Measurements from ENCODE around the gene FAM174C.
A peak's percentile ranks its signal among the peaks of the same experiment; 100 is the strongest.

Gene FAM174C

DNA sequence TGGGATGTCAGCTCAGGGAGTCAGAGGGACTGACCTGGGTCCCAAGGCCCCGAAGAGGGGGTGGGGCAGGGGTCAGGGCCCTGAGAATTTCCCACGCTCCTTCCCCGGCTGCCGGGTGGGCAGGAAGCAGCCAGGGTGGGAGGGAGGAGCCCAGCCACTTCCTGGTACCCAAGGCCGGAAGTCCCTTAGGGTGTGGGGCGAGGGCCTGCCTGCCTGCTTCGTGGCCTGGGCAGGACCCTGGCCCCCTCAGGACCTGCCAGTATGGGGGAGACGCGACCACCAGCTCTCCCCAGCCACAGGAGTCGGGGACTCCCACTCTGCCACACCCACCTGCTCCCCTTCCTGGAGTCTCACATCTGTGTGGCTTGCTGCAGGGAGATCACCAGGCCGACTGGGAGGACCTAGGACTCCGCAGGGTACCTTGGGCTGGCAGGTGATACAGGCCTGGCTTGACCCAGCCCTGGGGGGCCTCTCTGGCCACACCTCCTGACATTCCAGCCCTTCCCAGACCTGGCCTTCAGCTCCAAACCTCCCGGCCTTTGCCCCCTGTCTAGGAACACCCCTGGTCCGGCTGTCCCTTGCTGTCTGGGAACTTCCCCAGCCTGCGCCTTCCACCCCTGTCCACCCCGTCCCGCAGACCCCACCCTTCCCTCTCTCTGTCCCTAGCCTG lies 16.0 kb upstream of the FAM174C start:
- H3K4me3 ChIP-seq (ENCODE audit: control insufficient read depth, low read depth, low read length): no peak overlapping the region
- no peak for TF ChIP-seq CTCF (IDR thresholded peaks at IDR 0.05; ENCODE audit: control insufficient read depth, insufficient read depth, low read depth, low read length, missing control alignments)
- no peak for DNase-seq (ENCODE audit: low read depth)

DNA sequence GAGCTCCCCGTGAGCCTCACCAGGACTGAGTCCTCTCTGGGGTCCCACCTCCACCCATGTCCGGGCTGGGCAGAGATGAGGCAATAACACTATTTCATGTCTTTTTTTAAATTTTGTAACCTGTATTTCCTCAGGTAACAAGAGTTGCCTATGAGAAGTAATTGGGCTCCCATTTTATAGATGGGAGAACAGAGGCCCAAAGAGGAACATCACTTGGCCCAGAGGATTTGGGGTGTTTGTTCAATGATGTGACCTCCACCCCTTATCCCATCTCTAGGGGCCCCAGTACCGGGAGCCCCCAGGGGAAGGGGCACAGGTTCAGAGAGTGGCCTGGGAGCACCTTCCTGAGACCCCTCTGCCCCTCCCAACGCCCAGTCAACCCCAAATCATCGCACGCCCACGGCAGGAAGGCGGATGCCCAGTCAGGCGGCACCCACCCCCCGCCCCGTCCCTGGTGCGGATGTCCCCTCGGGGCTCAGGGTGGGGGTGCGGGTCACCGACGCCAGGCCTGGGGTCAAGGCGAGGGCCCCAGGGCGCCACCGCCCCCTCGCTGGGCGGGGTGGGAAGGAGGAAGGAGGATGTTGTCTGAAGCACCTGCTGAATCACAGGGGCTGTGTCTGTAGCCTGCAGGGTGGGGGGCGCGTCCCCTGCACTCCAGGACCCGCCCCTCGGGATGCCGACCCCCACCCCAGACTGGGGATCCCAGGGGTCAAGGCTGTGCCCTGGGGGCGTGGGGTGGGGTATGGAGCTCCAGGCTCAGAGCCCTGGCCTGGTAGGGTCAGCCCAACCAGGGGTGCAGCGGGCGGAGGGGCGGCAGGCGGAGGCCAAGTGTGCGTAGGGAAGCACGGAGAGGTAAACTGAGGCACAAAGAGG lies 15.2 kb upstream of the FAM174C start:
- no peak for DNase-seq (ENCODE audit: low read depth)
- H3K4me3 ChIP-seq (ENCODE audit: control insufficient read depth, low read depth, low read length): peak overlapping the region; percentile 20; the same call in 1 of the 2 replicates
- no peak for TF ChIP-seq CTCF (IDR thresholded peaks at IDR 0.05; ENCODE audit: control insufficient read depth, insufficient read depth, low read depth, low read length, missing control alignments)

DNA sequence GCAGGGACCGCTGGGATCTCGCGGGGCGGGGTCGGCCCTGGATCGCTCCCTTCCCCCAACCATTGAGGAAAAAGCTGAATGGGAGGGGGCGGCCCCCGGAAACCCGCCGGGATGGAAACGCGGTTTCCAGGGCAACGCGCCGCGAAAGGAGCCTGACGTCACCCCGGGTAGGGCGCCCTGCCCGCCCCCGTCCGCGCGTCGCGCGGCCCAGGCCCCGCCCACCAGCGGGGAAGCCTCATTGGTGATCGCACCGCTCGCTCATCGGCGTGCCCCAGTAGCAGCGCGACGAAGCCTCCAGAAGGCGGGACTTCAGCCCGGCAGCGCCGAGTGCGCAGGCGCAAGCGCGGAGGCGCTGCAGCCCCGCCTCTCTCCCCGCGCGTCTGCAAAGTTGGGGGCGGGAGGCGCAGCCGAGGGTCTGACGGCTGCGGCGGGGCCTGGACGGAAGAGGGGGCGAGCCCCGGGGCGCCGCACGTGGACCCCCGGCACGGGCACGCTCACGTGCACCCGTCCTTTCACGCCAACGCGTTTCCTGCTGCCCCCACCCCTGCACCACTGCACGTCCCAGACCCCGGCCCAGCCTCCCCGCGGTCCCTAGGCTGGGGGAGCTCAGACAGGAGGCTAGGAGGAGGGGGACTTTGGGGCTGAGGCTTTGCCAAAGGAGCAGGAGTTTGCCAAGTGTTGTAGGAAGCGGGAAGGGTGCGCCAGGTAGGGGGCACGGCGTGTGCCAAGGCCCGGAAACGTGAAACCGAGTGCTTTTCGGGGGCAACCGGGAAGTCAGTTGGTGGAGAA lies 14.4 kb upstream of the FAM174C start:
- peak overlapping the region; percentile 81 for H3K4me3 ChIP-seq (ENCODE audit: control insufficient read depth, low read depth, low read length)
- DNase-seq (ENCODE audit: low read depth): peak; percentile 80
- no peak for TF ChIP-seq CTCF (IDR thresholded peaks at IDR 0.05; ENCODE audit: control insufficient read depth, insufficient read depth, low read depth, low read length, missing control alignments)

DNA sequence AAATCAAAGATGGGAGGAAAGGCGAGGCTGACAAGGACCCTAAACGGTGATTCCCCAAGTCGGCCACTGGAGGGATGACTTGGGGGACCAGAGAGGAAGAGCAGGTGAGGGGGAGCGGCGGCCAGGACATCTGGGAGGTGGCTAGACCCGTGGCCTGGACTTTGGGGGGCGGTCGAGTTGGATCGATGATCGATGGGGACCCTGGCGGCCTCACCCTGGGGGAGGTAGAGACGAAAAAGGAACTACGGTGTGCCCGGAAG lies 13.9 kb upstream of the FAM174C start:
- H3K4me3 ChIP-seq (ENCODE audit: control insufficient read depth, low read depth, low read length): peak overlapping the region; percentile 81
- DNase-seq (ENCODE audit: low read depth): no peak
- peak; percentile 24 for TF ChIP-seq CTCF (IDR thresholded peaks at IDR 0.05; ENCODE audit: control insufficient read depth, insufficient read depth, low read depth, low read length, missing control alignments)

DNA sequence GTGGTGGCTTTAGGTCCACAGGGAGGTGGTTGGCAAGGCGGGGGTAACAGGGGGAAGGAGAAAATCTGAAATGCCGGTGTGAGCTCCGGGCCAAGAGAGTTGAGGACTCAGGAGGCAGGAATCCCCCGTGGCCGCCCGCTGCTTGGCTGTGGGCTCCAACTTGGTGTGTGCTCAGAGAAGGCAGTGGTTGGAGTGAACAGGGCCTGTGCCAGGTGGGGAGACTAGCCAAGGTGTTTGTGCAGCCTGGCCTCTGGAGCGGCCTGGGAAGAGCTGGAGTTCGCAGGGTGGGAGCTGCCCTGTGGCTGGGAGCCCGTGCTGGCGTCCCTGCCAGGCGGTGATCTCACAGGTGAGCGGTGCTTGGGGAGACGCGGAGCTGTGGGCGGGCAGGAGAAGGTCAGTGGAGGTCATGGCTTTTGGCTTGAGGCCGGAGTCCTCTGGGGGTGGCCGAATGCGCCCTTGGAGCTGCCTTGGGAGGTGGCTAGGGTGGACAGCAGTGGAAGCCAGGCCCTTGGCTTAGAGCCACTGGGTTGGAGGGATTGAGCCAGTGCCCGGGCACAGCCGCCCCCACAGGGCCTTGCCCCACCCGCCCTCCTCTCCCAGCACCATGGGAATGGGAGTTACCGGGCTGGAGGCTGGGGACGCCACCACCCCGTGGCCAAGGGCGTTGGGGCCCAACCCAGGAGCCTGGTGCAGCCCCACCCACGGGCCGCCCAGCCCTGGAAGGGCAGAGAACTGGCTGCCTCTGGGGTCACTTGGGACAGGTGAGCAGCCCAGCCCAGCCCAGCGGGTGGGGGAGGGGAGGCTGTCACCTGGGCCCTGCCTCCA lies 13.3 kb upstream of the FAM174C start:
- peak overlapping the region; percentile 81 for H3K4me3 ChIP-seq (ENCODE audit: control insufficient read depth, low read depth, low read length)
- no peak for TF ChIP-seq CTCF (IDR thresholded peaks at IDR 0.05; ENCODE audit: control insufficient read depth, insufficient read depth, low read depth, low read length, missing control alignments)
- no peak for DNase-seq (ENCODE audit: low read depth)

GRCh38 chr19:1262623-1263123 lies 12.7 kb upstream of the FAM174C start:
- no peak for TF ChIP-seq CTCF (IDR thresholded peaks at IDR 0.05; ENCODE audit: control insufficient read depth, insufficient read depth, low read depth, low read length, missing control alignments)
- DNase-seq (ENCODE audit: low read depth): no peak
- H3K4me3 ChIP-seq (ENCODE audit: control insufficient read depth, low read depth, low read length): no peak overlapping the region
